DOHH2 (cell line): ENCODE data around the gene NTNG1.

Experiments
- H3F3A ChIP-seq: fragments of 200-600 bp; sonication (generic), shearing (Covaris generic); 2 replicates; pipeline ENCODE4 v1.6.0; 2016; ENCODE audit warnings: antibody characterized with exemption, mild to moderate bottlenecking; ENCODE audit not compliant: control insufficient read depth, insufficient read depth
- H3K27ac ChIP-seq: fragments of 200-600 bp; sonication (generic); 2 replicates; pipeline ENCODE4 v1.5.1; 2014; ENCODE audit warnings: low read depth, mild to moderate bottlenecking, low read length, moderate library complexity
- H3K27me3 ChIP-seq: fragments of 200-600 bp; sonication (generic); 2 replicates; pipeline ENCODE4 v1.6.1; 2014; ENCODE audit warnings: mild to moderate bottlenecking, low read length, mixed read lengths; ENCODE audit not compliant: control insufficient read depth
- H3K36me3 ChIP-seq: fragments of 200-600 bp; sonication (generic); 2 replicates; pipeline ENCODE4 v1.6.1; 2014; ENCODE audit warnings: mild to moderate bottlenecking, low read length, moderate library complexity, mixed read lengths; ENCODE audit not compliant: control insufficient read depth
- H3K4me1 ChIP-seq: fragments of 200-600 bp; sonication (generic); 2 replicates; pipeline ENCODE4 v1.6.1; 2014; ENCODE audit warnings: mild to moderate bottlenecking, low read length, mixed read lengths; ENCODE audit not compliant: control insufficient read depth
- H3K4me2 ChIP-seq: fragments of 200-600 bp; sonication (generic); 2 replicates; pipeline ENCODE4 v1.6.0; 2014; ENCODE audit warnings: mild to moderate bottlenecking, low read length, moderate library complexity
- H3K4me3 ChIP-seq: fragments of 200-600 bp; sonication (generic); 2 replicates; pipeline ENCODE4 v1.5.1; 2014; ENCODE audit warnings: mild to moderate bottlenecking, low read length, mixed read lengths
- H3K79me2 ChIP-seq: fragments of 200-600 bp; sonication (generic); 2 replicates; pipeline ENCODE4 v1.6.1; 2014; ENCODE audit warnings: mild to moderate bottlenecking, low read length, mixed read lengths; ENCODE audit not compliant: control insufficient read depth
- H3K9me2 ChIP-seq: fragments of 200-600 bp; sonication (generic); replicated peaks from 2 replicates; pipeline ENCODE4 v1.6.1; 2014; ENCODE audit warnings: mild to moderate bottlenecking, low read length, mixed read lengths; ENCODE audit not compliant: control insufficient read depth
- H3K9me3 ChIP-seq: fragments of 200-600 bp; sonication (generic); 2 replicates; pipeline ENCODE4 v1.6.1; 2014; ENCODE audit warnings: antibody characterized with exemption, low read length, mixed read lengths; ENCODE audit not compliant: control insufficient read depth, insufficient read depth
- H4K20me1 ChIP-seq: fragments of 200-600 bp; sonication (generic); 2 replicates; pipeline ENCODE4 v1.6.0; 2014; ENCODE audit warnings: low read depth, mild to moderate bottlenecking, antibody characterized with exemption, low read length, moderate library complexity; ENCODE audit not compliant: control insufficient read depth, insufficient read depth
- EZH2phosphoT487 ChIP-seq: fragments of 200-600 bp; sonication (generic); IDR thresholded peaks from 2 replicates; pipeline ENCODE4 v1.6.1; 2017; ENCODE audit warnings: borderline replicate concordance, mild to moderate bottlenecking, antibody characterized with exemption, low read length, moderate library complexity, mixed read lengths
- TF ChIP-seq, protein P1 (sequence below): fragments of 200-600 bp; sonication (generic); IDR thresholded peaks from one replicate; pipeline ENCODE4 v1.5.1; 2014; ENCODE audit warnings: antibody characterized with exemption, mild to moderate bottlenecking, low read depth, low read length; ENCODE audit not compliant: poor library complexity, severe bottlenecking

Gene NTNG1

DNA sequence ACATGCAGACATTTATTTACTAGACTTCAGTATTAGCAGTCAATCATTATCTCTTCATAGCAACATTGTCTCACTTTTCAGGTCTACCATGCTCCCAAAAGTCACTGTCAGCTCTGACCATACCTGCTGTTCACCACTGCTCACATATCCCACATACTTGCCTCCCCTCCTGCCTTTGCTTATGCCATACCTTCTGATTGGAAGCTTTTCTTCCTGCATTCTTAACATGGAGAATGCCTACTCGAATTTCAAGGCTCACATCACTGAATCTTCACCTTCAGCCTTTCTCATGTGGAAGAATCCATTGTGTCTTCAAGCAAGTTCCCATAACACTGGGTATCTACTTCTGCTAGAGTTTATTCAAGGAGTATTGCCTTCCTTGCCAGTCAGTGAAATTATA is 135.4 kb downstream of the NTNG1 start:
- Histone ChIP-seq H3K27me3 (no peaks in the 10 kb centered on the region), H4K20me1 (no peaks in the 10 kb centered on the region), H3K27ac (no peak overlapping the region), H3K4me1 (peaks cover 36% of the 10 kb centered on the region), H3K9me3 (no peaks in the 10 kb centered on the region), H3K9me2 (no peaks in the 10 kb centered on the region), H3K79me2 (no peaks in the 10 kb centered on the region), H3F3A (no peaks in the 10 kb centered on the region), H3K36me3 (no peaks in the 10 kb centered on the region), H3K4me2 (no peak overlapping the region), H3K4me3 (no peak overlapping the region)
- TF ChIP-seq, protein P1, sequence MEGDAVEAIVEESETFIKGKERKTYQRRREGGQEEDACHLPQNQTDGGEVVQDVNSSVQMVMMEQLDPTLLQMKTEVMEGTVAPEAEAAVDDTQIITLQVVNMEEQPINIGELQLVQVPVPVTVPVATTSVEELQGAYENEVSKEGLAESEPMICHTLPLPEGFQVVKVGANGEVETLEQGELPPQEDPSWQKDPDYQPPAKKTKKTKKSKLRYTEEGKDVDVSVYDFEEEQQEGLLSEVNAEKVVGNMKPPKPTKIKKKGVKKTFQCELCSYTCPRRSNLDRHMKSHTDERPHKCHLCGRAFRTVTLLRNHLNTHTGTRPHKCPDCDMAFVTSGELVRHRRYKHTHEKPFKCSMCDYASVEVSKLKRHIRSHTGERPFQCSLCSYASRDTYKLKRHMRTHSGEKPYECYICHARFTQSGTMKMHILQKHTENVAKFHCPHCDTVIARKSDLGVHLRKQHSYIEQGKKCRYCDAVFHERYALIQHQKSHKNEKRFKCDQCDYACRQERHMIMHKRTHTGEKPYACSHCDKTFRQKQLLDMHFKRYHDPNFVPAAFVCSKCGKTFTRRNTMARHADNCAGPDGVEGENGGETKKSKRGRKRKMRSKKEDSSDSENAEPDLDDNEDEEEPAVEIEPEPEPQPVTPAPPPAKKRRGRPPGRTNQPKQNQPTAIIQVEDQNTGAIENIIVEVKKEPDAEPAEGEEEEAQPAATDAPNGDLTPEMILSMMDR, result no peak
- TF ChIP-seq EZH2phosphoT487, result no peak

- no peaks in the 10 kb centered on the region for H3K79me2 ChIP-seq
- peaks cover 38% of the 10 kb centered on the region for H3K4me1 ChIP-seq
- no peaks in the 10 kb centered on the region for H3K9me3 ChIP-seq
- H3K4me2 ChIP-seq, result peak overlapping the region; percentile 32; the same call in 1 of the 2 replicates
- no peak overlapping the region for H3K4me3 ChIP-seq
- H3K27me3 ChIP-seq, result no peaks in the 10 kb centered on the region
- no peak overlapping the region for H3K27ac ChIP-seq
- no peaks in the 10 kb centered on the region for H3K36me3 ChIP-seq
- TF ChIP-seq EZH2phosphoT487, result no peak
- TF ChIP-seq, protein P1, result peak; percentile 66
- H3K9me2 ChIP-seq, result no peaks in the 10 kb centered on the region
- no peaks in the 10 kb centered on the region for H3F3A ChIP-seq
- H4K20me1 ChIP-seq, result no peaks in the 10 kb centered on the region
Measured at GRCh38 chr1:107277022-107277421, 136.2 kb downstream of the NTNG1 start.

- H3F3A ChIP-seq, result no peaks in the 10 kb centered on the region
- no peaks in the 10 kb centered on the region for H3K9me3 ChIP-seq
- peaks cover 23% of the 10 kb centered on the region for H3K4me1 ChIP-seq
- H3K9me2 ChIP-seq, result no peaks in the 10 kb centered on the region
- H3K79me2 ChIP-seq, result no peaks in the 10 kb centered on the region
- no peak for TF ChIP-seq EZH2phosphoT487
- TF ChIP-seq, protein P1, result no peak
- no peak overlapping the region for H3K27ac ChIP-seq
- H3K4me2 ChIP-seq, result peak overlapping the region; percentile 34
- H3K4me3 ChIP-seq, result no peak overlapping the region
- H3K36me3 ChIP-seq, result no peaks in the 10 kb centered on the region
- no peaks in the 10 kb centered on the region for H4K20me1 ChIP-seq
- H3K27me3 ChIP-seq, result no peaks in the 10 kb centered on the region
Measured at GRCh38 chr1:107286125-107286524, 145.3 kb downstream of the NTNG1 start.

- Histone ChIP-seq H3K27me3 (no peaks in the 10 kb centered on the region), H3K4me2 (no peak overlapping the region), H3K27ac (no peak overlapping the region), H3F3A (no peaks in the 10 kb centered on the region), H3K9me3 (no peaks in the 10 kb centered on the region), H3K4me3 (no peak overlapping the region), H3K4me1 (no peaks in the 10 kb centered on the region), H4K20me1 (no peaks in the 10 kb centered on the region), H3K36me3 (no peaks in the 10 kb centered on the region), H3K79me2 (no peaks in the 10 kb centered on the region), H3K9me2 (no peaks in the 10 kb centered on the region)
- TF ChIP-seq, protein P1, result no peak
- no peak for TF ChIP-seq EZH2phosphoT487
Measured at GRCh38 chr1:107291987-107292386, 151.1 kb downstream of the NTNG1 start.
